Amniotic stem cell (primary cell): ENCODE results near the gene CDYL2.

Source experiments
- DNase-seq: peaks from one replicate; lab custom pipeline; 2025; lab: John Stamatoyannopoulos, UW

The CDYL2 gene

GRCh38 chr16:80704751-80705505 lies 99.5 kb downstream of the CDYL2 start:
- no peak for DNase-seq

- DNase-seq: no peak
Observed at GRCh38 chr16:80703131-80704071, 101.0 kb downstream of the CDYL2 start.

GRCh38 chr16:80702696-80703095 lies 101.7 kb downstream of the CDYL2 start:
- DNase-seq: no peak

- no peak for DNase-seq
Observed at GRCh38 chr16:80700558-80700957, 103.8 kb downstream of the CDYL2 start.

GRCh38 chr16:80695020-80695419 lies 109.4 kb downstream of the CDYL2 start:
- DNase-seq: no peak

GRCh38 chr16:80693553-80693952 lies 110.8 kb downstream of the CDYL2 start:
- no peak for DNase-seq

GRCh38 chr16:80692270-80692669 lies 112.1 kb downstream of the CDYL2 start:
- no peak for DNase-seq

- no peak for DNase-seq
Observed at GRCh38 chr16:80691111-80691741, 113.2 kb downstream of the CDYL2 start.

GRCh38 chr16:80689487-80689886 lies 114.9 kb downstream of the CDYL2 start:
- no peak for DNase-seq

- DNase-seq: no peak
Observed at GRCh38 chr16:80687606-80688005, 116.8 kb downstream of the CDYL2 start.

- no peak for DNase-seq
Observed at GRCh38 chr16:80684906-80685305, 119.5 kb downstream of the CDYL2 start.

- DNase-seq: no peak
Observed at GRCh38 chr16:80684136-80684765, 120.1 kb downstream of the CDYL2 start.

- DNase-seq: no peak
Observed at GRCh38 chr16:80683646-80684045, 120.8 kb downstream of the CDYL2 start.

GRCh38 chr16:80682421-80683070 lies 121.9 kb downstream of the CDYL2 start:
- DNase-seq: peak; percentile 42

GRCh38 chr16:80681436-80681835 lies 123.0 kb downstream of the CDYL2 start:
- no peak for DNase-seq

- DNase-seq: no peak
Observed at GRCh38 chr16:80680839-80681238, 123.6 kb downstream of the CDYL2 start.

- DNase-seq: no peak
Observed at GRCh38 chr16:80680046-80680445, 124.4 kb downstream of the CDYL2 start.

GRCh38 chr16:80674884-80675283 lies 129.5 kb downstream of the CDYL2 start:
- no peak for DNase-seq

GRCh38 chr16:80672379-80672778 lies 132.0 kb downstream of the CDYL2 start:
- DNase-seq: no peak

GRCh38 chr16:80671281-80671849 lies 133.0 kb downstream of the CDYL2 start:
- DNase-seq: no peak

GRCh38 chr16:80670170-80670865 lies 134.1 kb downstream of the CDYL2 start:
- no peak for DNase-seq
